Breast epithelium (tissue), 3 donors: ENCODE results near the gene CD93.

Experiments used
- POLR2A ChIP-seq: fragments of 450-650 bp; IDR thresholded peaks from one replicate; pipeline ENCODE4 v1.6.1; 2016; ENCODE audit warnings: antibody characterized with exemption, mild to moderate bottlenecking, moderate library complexity
- POLR2AphosphoS5 ChIP-seq, 3 donors: sonication (generic); formaldehyde crosslinking; IDR thresholded peaks; one replicate each; pipeline ENCODE4 v1.6.1; 2017; ENCODE audit warnings: antibody characterized with exemption in 3 of 3
- TF ChIP-seq, protein P1 (sequence below), 3 donors: fragments of 450-650 bp; IDR thresholded peaks; one replicate each; pipeline ENCODE4 v1.5.1; 2016 to 2017; ENCODE audit warnings: antibody characterized with exemption in 3 of 3, mild to moderate bottlenecking in 3 of 3, moderate library complexity in 3 of 3

GRCh38 chr20:23086931-23087411 is 847 bp upstream of the CD93 start:
- TF ChIP-seq POLR2A (no peak), POLR2AphosphoS5 (IDR thresholded peaks at IDR 0.05) (peak in 1 of 3 donors; percentile 52)
- TF ChIP-seq, protein P1, sequence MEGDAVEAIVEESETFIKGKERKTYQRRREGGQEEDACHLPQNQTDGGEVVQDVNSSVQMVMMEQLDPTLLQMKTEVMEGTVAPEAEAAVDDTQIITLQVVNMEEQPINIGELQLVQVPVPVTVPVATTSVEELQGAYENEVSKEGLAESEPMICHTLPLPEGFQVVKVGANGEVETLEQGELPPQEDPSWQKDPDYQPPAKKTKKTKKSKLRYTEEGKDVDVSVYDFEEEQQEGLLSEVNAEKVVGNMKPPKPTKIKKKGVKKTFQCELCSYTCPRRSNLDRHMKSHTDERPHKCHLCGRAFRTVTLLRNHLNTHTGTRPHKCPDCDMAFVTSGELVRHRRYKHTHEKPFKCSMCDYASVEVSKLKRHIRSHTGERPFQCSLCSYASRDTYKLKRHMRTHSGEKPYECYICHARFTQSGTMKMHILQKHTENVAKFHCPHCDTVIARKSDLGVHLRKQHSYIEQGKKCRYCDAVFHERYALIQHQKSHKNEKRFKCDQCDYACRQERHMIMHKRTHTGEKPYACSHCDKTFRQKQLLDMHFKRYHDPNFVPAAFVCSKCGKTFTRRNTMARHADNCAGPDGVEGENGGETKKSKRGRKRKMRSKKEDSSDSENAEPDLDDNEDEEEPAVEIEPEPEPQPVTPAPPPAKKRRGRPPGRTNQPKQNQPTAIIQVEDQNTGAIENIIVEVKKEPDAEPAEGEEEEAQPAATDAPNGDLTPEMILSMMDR (IDR thresholded peaks at IDR 0.05): no peak
